Uterus (tissue), 2 donors: Measurements from ENCODE around the gene EED.

Experiments used
- POLR2A ChIP-seq, 2 donors: fragments of 450-650 bp; IDR thresholded peaks; one replicate each; pipeline ENCODE4 v1.6.1; 2016; ENCODE audit warnings: antibody characterized with exemption in 2 of 2, mild to moderate bottlenecking in 1 of 2, moderate library complexity in 1 of 2
- TF ChIP-seq, protein P1 (sequence below), 4 experiments: fragments of 200-600 bp in 2 of 4; fragments of 450-650 bp in 2 of 4; sonication (generic) in 2 of 4; IDR thresholded peaks; one replicate each; pipeline ENCODE4 v1.5.1; 2016 to 2019; ENCODE audit warnings: antibody characterized with exemption in 4 of 4, mild to moderate bottlenecking in 2 of 4, moderate library complexity in 1 of 4

DNA sequence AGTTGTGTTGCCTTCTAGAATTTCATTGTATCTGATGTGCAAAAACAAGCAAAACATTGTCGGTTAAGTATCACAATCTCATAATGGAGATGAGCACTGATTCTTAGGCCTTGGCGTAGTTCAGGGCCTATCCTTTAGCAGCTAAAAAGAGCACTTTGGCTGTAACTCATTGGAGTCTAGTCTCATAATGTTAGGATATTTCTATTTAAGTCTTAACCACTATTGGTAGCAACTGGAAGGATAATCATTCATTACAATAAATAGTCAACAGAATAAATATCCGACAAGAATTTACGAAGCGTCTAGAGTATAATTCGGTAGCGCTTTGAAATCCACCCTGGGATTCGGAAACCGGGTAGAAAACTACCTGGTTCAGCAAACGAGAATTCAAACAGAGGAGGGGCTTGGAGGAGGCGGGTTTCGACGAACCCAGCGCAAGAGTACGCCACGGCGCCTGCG lies 461 bp upstream of the EED start:
- TF ChIP-seq POLR2A (IDR thresholded peaks at IDR 0.05), result no peak
- TF ChIP-seq, protein P1, sequence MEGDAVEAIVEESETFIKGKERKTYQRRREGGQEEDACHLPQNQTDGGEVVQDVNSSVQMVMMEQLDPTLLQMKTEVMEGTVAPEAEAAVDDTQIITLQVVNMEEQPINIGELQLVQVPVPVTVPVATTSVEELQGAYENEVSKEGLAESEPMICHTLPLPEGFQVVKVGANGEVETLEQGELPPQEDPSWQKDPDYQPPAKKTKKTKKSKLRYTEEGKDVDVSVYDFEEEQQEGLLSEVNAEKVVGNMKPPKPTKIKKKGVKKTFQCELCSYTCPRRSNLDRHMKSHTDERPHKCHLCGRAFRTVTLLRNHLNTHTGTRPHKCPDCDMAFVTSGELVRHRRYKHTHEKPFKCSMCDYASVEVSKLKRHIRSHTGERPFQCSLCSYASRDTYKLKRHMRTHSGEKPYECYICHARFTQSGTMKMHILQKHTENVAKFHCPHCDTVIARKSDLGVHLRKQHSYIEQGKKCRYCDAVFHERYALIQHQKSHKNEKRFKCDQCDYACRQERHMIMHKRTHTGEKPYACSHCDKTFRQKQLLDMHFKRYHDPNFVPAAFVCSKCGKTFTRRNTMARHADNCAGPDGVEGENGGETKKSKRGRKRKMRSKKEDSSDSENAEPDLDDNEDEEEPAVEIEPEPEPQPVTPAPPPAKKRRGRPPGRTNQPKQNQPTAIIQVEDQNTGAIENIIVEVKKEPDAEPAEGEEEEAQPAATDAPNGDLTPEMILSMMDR (IDR thresholded peaks at IDR 0.05), result no peak
